ENCODE results near the gene LTB4R2.

DNA sequence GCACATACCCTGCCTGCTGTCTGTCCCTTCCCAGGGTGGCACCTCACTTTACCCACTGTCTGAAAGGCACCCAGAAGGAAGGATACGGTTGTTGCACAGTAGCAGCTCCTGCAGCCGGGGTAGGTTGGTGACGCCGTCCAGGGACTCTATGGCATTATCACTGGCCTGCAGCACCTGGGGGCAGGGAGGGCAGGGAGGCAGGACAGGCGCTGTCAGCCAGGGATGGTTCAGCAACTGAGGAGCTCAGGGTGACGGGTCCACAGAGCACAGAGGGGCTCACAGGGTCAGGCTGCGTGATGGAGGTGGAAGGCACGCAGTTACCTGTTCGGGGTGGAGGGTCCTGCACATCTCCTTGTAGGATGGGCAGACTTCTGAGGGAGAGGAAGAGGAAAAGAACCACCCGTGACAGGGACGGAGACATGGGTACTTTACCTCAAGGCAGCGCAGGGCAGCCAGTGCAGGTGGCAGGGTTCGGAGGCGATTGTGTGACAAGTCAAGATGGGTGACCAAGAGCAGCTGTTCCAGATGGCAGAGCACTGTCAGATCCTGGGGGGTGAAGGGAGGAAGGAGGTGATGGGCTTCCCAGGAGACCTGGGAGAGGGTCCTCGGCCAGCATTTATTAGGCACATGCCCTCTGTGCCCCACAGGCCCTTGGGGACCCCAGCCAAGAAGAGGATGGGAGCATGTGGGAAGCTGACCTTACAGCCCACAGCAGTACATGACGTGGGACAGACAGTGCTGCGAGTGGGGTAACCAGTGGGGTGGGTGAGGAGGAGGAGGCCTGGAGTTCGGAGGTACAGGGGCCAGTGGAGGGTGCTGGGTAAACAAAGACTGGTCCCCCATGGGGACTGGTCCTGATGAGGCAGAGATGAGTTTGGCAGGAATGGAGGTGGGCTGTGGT lies 43.3 kb upstream of the LTB4R2 start:
- TF ChIP-seq, protein P1, sequence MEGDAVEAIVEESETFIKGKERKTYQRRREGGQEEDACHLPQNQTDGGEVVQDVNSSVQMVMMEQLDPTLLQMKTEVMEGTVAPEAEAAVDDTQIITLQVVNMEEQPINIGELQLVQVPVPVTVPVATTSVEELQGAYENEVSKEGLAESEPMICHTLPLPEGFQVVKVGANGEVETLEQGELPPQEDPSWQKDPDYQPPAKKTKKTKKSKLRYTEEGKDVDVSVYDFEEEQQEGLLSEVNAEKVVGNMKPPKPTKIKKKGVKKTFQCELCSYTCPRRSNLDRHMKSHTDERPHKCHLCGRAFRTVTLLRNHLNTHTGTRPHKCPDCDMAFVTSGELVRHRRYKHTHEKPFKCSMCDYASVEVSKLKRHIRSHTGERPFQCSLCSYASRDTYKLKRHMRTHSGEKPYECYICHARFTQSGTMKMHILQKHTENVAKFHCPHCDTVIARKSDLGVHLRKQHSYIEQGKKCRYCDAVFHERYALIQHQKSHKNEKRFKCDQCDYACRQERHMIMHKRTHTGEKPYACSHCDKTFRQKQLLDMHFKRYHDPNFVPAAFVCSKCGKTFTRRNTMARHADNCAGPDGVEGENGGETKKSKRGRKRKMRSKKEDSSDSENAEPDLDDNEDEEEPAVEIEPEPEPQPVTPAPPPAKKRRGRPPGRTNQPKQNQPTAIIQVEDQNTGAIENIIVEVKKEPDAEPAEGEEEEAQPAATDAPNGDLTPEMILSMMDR (IDR thresholded peaks at IDR 0.05), result no peak
- no peak for TF ChIP-seq POLR2A (IDR thresholded peaks at IDR 0.05)
